Astrocyte (in vitro differentiated cells and primary cell): Measurements from ENCODE around the gene MYO9A.

Source experiments
- CTCF ChIP-seq: IDR thresholded peaks from 2 replicates; pipeline ENCODE4 v1.5.1; 2011; ENCODE audit warnings: low read depth, mild to moderate bottlenecking, inconsistent platforms, low read length, moderate library complexity; ENCODE audit not compliant: insufficient read depth
- EZH2 ChIP-seq: IDR thresholded peaks from 2 replicates; pipeline ENCODE4 v1.6.1; 2012; ENCODE audit warnings: mild to moderate bottlenecking, low read length, inconsistent platforms; ENCODE audit not compliant: insufficient read depth

- TF ChIP-seq EZH2 (no peak), CTCF (no peak)
Measured at GRCh38 chr15:71788646-71789579, 329.0 kb downstream of the MYO9A start.
